H1 (cell line): Measurements from ENCODE around the gene GLB1L2. TPM values are rescaled to one million over a fixed set of nuclear protein-coding genes. Genes with fewer than 3 reads are reported as not detected.

ENCODE experiments used
- GABPA ChIP-seq: IDR thresholded peaks from 2 replicates; pipeline ENCODE4 v1.6.1; 2011; ENCODE audit warnings: mild to moderate bottlenecking, low read length, moderate library complexity, borderline replicate concordance; ENCODE audit not compliant: insufficient read depth
- MAX ChIP-seq: IDR thresholded peaks from 2 replicates; pipeline ENCODE4 v1.6.1; 2012; ENCODE audit warnings: inconsistent platforms
- SAP30 ChIP-seq: fragments of 300-600 bp; sonication (generic); IDR thresholded peaks from 2 replicates; pipeline ENCODE4 v1.7.1; 2012; ENCODE audit warnings: low read length, moderate library complexity, mild to moderate bottlenecking, inconsistent platforms; ENCODE audit not compliant: insufficient read depth, insufficient replicate concordance
- SP1 ChIP-seq: IDR thresholded peaks from 2 replicates; pipeline ENCODE4 v1.6.1; 2011; ENCODE audit warnings: low read depth, low read length
- SRF ChIP-seq: IDR thresholded peaks from 2 replicates; pipeline ENCODE4 v1.6.1; 2011; ENCODE audit warnings: mild to moderate bottlenecking, low read depth, low read length, moderate library complexity
- polyA plus RNA-seq, 7 experiments: library from polyadenylated mRNA; depleted of rRNA in 3 of 7; stranded (reverse) in 5 of 7; unstranded in 2 of 7; fragments of >200 nt in 5 of 7; fragments of 200-250 nt in 2 of 7; gene quantifications; 1 replicate in 5 of 7; 2 replicates in 1 of 7; 4 replicates in 1 of 7; pipeline versions ENCODE4 v1.2.1 to v1.2.3, GENCODE V29; 2011 to 2013; ENCODE audit warnings: missing spikeins in 2 of 7, mixed read lengths in 2 of 7
- total RNA-seq: library from RNA; stranded (reverse); fragmentation: NEBNext Ultra II Directional; extraction: Animal tissue kit (Norgen Biotek cat#: 25700); gene quantifications from 2 replicates; pipeline ENCODE4 v1.2.1, GENCODE V29; 2021

The GLB1L2 gene
- total and polyA plus RNA-seq, 2 of the 8 experiments (the other 6 are each of a cell fraction or from before 2014, with no cell fraction given) = 4.4 to 7.9 TPM

GRCh38 chr11:134385171-134385570, 53.4 kb downstream of the GLB1L2 start (continued):
- no peak for TF ChIP-seq GABPA
- no peak for TF ChIP-seq MAX
- TF ChIP-seq SP1 = no peak
- no peak for TF ChIP-seq SRF
- TF ChIP-seq SAP30 = no peak
